SK-N-SH treated with all-trans-retinoic acid at 6 μM for 48 hours (cell line): ENCODE data around the gene ERC1.

Source experiments
- CSRNP3 ChIP-seq: fragments of 250-450 bp; sonication (Bioruptor Pico); IDR thresholded peaks from 2 replicates; pipeline ENCODE4 v1.5.1; 2021; ENCODE audit warnings: mild to moderate bottlenecking, moderate library complexity
- GLIS3 ChIP-seq: fragments of 250-450 bp; sonication (Bioruptor Pico); IDR thresholded peaks from 2 replicates; pipeline ENCODE4 v1.5.0; 2020; ENCODE audit warnings: mild to moderate bottlenecking, moderate library complexity
- OSR1 ChIP-seq: fragments of 250-450 bp; sonication (Bioruptor Pico); IDR thresholded peaks from 2 replicates; pipeline ENCODE4 v1.8.0; 2022; ENCODE audit warnings: moderate library complexity, mild to moderate bottlenecking, inconsistent platforms
- PATZ1 ChIP-seq: fragments of 250-450 bp; sonication (Bioruptor Pico); IDR thresholded peaks from 2 replicates; pipeline ENCODE4 v1.8.0; 2020; ENCODE audit warnings: mild to moderate bottlenecking, moderate library complexity, borderline replicate concordance
- SNAI2 ChIP-seq: fragments of 250-450 bp; sonication (Bioruptor Pico); IDR thresholded peaks from 2 replicates; pipeline ENCODE4 v1.5.0; 2020; ENCODE audit warnings: mild to moderate bottlenecking, moderate library complexity
- TOX ChIP-seq: fragments of 250-450 bp; sonication (Bioruptor Pico); IDR thresholded peaks from 2 replicates; pipeline ENCODE4 v1.8.0; 2021; ENCODE audit warnings: mild to moderate bottlenecking, moderate library complexity, borderline replicate concordance
- ZC3H10 ChIP-seq: fragments of 250-450 bp; sonication (Bioruptor Pico); IDR thresholded peaks from 2 replicates; pipeline ENCODE4 v1.5.1; 2021; ENCODE audit warnings: mild to moderate bottlenecking, moderate library complexity
- ZFP3 ChIP-seq: fragments of 250-450 bp; sonication (Bioruptor Pico); IDR thresholded peaks from 2 replicates; pipeline ENCODE4 v1.5.0; 2020; ENCODE audit warnings: mild to moderate bottlenecking, moderate library complexity
- ZFP30 ChIP-seq: fragments of 450-650 bp; formaldehyde crosslinking; IDR thresholded peaks from 2 replicates; pipeline ENCODE4 v1.5.0; 2022; ENCODE audit warnings: mild to moderate bottlenecking, moderate library complexity
- ZNF70 ChIP-seq: fragments of 450-650 bp; formaldehyde crosslinking; IDR thresholded peaks from 2 replicates; pipeline ENCODE4 v1.5.0; 2020; ENCODE audit warnings: mild to moderate bottlenecking, moderate library complexity
- ZNF8 ChIP-seq: fragments of 450-650 bp; formaldehyde crosslinking; IDR thresholded peaks from 2 replicates; pipeline ENCODE4 v1.5.0; 2020; ENCODE audit warnings: mild to moderate bottlenecking, moderate library complexity

GRCh38 chr12:1324910-1325309 is 333.9 kb downstream of the ERC1 start:
- no peak for TF ChIP-seq OSR1
- no peak for TF ChIP-seq CSRNP3 (CRISPR knock-in tag)
- no peak for TF ChIP-seq ZFP3 (CRISPR knock-in tag)
- no peak for TF ChIP-seq SNAI2
- no peak for TF ChIP-seq ZNF8 (CRISPR knock-in tag)
- TF ChIP-seq ZNF70 = no peak
- no peak for TF ChIP-seq TOX (CRISPR knock-in tag)
- no peak for TF ChIP-seq PATZ1 (CRISPR knock-in tag)
- TF ChIP-seq ZFP30 (CRISPR knock-in tag) = no peak
- TF ChIP-seq ZC3H10 = no peak
- TF ChIP-seq GLIS3 (CRISPR knock-in tag) = no peak
